Activated CD4-positive, alpha-beta T cell treated with anti-CD3 and anti-CD28 coated beads for 36 hours (primary cell): ENCODE measurements around the gene PIK3CB. TPM values are rescaled to one million over a fixed set of nuclear protein-coding genes. Genes with fewer than 3 reads are reported as not detected.

Experiments
- ATAC-seq: fragments of 200-7000 bp; cut with Tn5 transposase; one replicate; pipeline ENCODE4 v1.10.0; 2021; ENCODE audit warnings: mild to moderate bottlenecking, moderate library complexity
- CTCF ChIA-PET: fragments of 350-600 bp; sonication (Branson Sonifier 250); formaldehyde crosslinking; loops from one replicate; lab custom pipeline; 2021; ENCODE audit warnings: antibody characterized with exemption; lab: Charles Lee
- POLR2A ChIA-PET: fragments of 350-600 bp; sonication (Branson Sonifier 250); formaldehyde crosslinking; loops from one replicate; lab custom pipeline; 2021; ENCODE audit warnings: antibody characterized with exemption, inconsistent platforms; lab: Charles Lee
- DNase-seq: peaks from one replicate; pipeline ENCODE4 v3.0.0-alpha.2; 2020
- H3K27ac Mint-ChIP-seq: one replicate; pipeline ENCODE4 v1.8.0; 2021; ENCODE audit warnings: mixed read lengths
- H3K27me3 Mint-ChIP-seq: one replicate; pipeline ENCODE4 v1.8.0; 2021; ENCODE audit warnings: mixed read lengths
- H3K36me3 Mint-ChIP-seq: one replicate; pipeline ENCODE4 v1.8.0; 2021; ENCODE audit warnings: low read depth, mixed read lengths
- H3K4me1 Mint-ChIP-seq: one replicate; pipeline ENCODE4 v1.8.0; 2021; ENCODE audit warnings: mixed read lengths
- H3K4me3 Mint-ChIP-seq: one replicate; pipeline ENCODE4 v1.8.0; 2021; ENCODE audit warnings: mild to moderate bottlenecking, moderate library complexity, mixed read lengths
- H3K9me3 Mint-ChIP-seq: one replicate; pipeline ENCODE4 v1.8.0; 2021; ENCODE audit warnings: low read depth, mixed read lengths
- intact Hi-C, 2 experiments: fragments of 100-400 bp; cut with DNase I in 1 of 2; cut with micrococcal nuclease in 1 of 2; formaldehyde crosslinking; loops; one replicate each; pipeline versions ENCODE4 v1.14.2 to v1.15.1; 2022 to 2024; cut with DNase I, micrococcal nuclease
- total RNA-seq, 2 experiments: library from RNA; stranded (reverse); gene quantifications; one replicate each; pipeline ENCODE4 v1.2.3, GENCODE V29; 2021

Gene PIK3CB
- total RNA-seq: 10 to 100 TPM; 16.2 to 19.1 TPM

- ChIA-PET CTCF (interaction anchor here (0.9 kb wide), 1 partner anchor 81 kb away, joined by 3 read pairs; no protein-coding TSS in a partner anchor), POLR2A (interaction anchor here (0.6 to 0.7 kb wide), 3 partner anchors 32 to 541 kb away, joined by 3 read pairs; no protein-coding TSS in a partner anchor)
- intact Hi-C loops: loop anchor here (1.0 to 10.0 kb wide), 11 partner anchors 54 to 1972 kb away; partner anchors contain the start of genes CEP70 (in 2 of the 2), ARMC8 (in 1 of the 2), COPB2 (in 1 of the 2) and FAIM (in 1 of the 2)
- H3K4me1 Mint-ChIP-seq: peaks cover 32% of the 10 kb centered on the region
- H3K27me3 Mint-ChIP-seq: no peaks in the 10 kb centered on the region
- DNase-seq (peak; percentile 93), ATAC-seq (peak; percentile 91)
- H3K36me3 Mint-ChIP-seq: peaks cover 20% of the 10 kb centered on the region
- H3K27ac Mint-ChIP-seq: peak within 1 kb of the TSS; percentile 100
- peak within 1 kb of the TSS; percentile 94 for H3K4me3 Mint-ChIP-seq
- no peaks in the 10 kb centered on the region for H3K9me3 Mint-ChIP-seq
These were observed at the start of gene PIK3CB for GRCh38 chr3:138834596-138835396. TSS of gene PIK3CB (minus strand) at chr3:138834928. CDS start at chr3:138759343, 75,585 bp downstream.

GRCh38 chr3:138881233-138881632 is 46.5 kb upstream of the PIK3CB start:
- H3K36me3 Mint-ChIP-seq: no peaks in the 10 kb centered on the region
- peaks cover under 1% of the 10 kb centered on the region for H3K4me1 Mint-ChIP-seq
- H3K4me3 Mint-ChIP-seq: no peak overlapping the region
- POLR2A ChIA-PET: no interaction called here
- ATAC-seq: peak; percentile 42
- intact Hi-C loops: no loop called here
- CTCF ChIA-PET: interaction anchor here (0.7 to 0.9 kb wide), 2 partner anchors 32 to 35 kb away, joined by 3 read pairs; no protein-coding TSS in a partner anchor
- no peak overlapping the region for H3K27ac Mint-ChIP-seq
- H3K27me3 Mint-ChIP-seq: no peaks in the 10 kb centered on the region
- DNase-seq: no peak
- no peaks in the 10 kb centered on the region for H3K9me3 Mint-ChIP-seq

GRCh38 chr3:138879541-138880380 is 45.0 kb upstream of the PIK3CB start:
- Mint-ChIP-seq H3K9me3 (peaks cover 6% of the 10 kb centered on the region), H3K27ac (no peak overlapping the region), H3K4me1 (peaks cover 8% of the 10 kb centered on the region), H3K27me3 (no peaks in the 10 kb centered on the region), H3K36me3 (peaks cover 2% of the 10 kb centered on the region), H3K4me3 (no peak overlapping the region)
- CTCF ChIA-PET: interaction anchor here (0.7 kb wide), 2 partner anchors 29 to 36 kb away, joined by 3 read pairs; no protein-coding TSS in a partner anchor
- POLR2A ChIA-PET: no interaction called here
- no peak for DNase-seq
- no peak for ATAC-seq
- intact Hi-C loops: no loop called here

GRCh38 chr3:138877226-138877625 is 42.5 kb upstream of the PIK3CB start:
- ChIA-PET POLR2A (no interaction called here), CTCF (interaction anchor here (1.1 to 2.7 kb wide), 2 partner anchors 16 to 39 kb away, joined by 3 to 11 read pairs; no protein-coding TSS in a partner anchor)
- Mint-ChIP-seq H3K9me3 (peaks cover 9% of the 10 kb centered on the region), H3K36me3 (peaks cover 2% of the 10 kb centered on the region), H3K27me3 (no peaks in the 10 kb centered on the region), H3K27ac (no peak overlapping the region), H3K4me1 (peaks cover 8% of the 10 kb centered on the region), H3K4me3 (no peak overlapping the region)
- no peak for DNase-seq
- intact Hi-C loops: no loop called here
- ATAC-seq: no peak

- peak; percentile 88 for ATAC-seq
- no peak for DNase-seq
- Mint-ChIP-seq H3K4me1 (peaks cover 8% of the 10 kb centered on the region), H3K36me3 (peaks cover 2% of the 10 kb centered on the region), H3K9me3 (peaks cover 9% of the 10 kb centered on the region), H3K27me3 (no peaks in the 10 kb centered on the region), H3K4me3 (no peak overlapping the region), H3K27ac (peak overlapping the region; percentile 21)
- intact Hi-C loops: no loop called here
- ChIA-PET POLR2A (no interaction called here), CTCF (interaction anchor here (0.5 to 2.7 kb wide), 3 partner anchors 15 to 141 kb away, joined by 3 to 11 read pairs (median 4); no protein-coding TSS in a partner anchor)
These were observed 41.3 kb upstream of the PIK3CB start for GRCh38 chr3:138875754-138876664.

GRCh38 chr3:138875096-138875753 is 40.5 kb upstream of the PIK3CB start:
- DNase-seq: no peak
- intact Hi-C loops: no loop called here
- Mint-ChIP-seq H3K27ac (no peak overlapping the region), H3K9me3 (peaks cover 9% of the 10 kb centered on the region), H3K36me3 (peaks cover 2% of the 10 kb centered on the region), H3K4me3 (no peak overlapping the region), H3K27me3 (no peaks in the 10 kb centered on the region), H3K4me1 (peaks cover 8% of the 10 kb centered on the region)
- CTCF ChIA-PET: interaction anchor here (0.8 to 2.7 kb wide), 2 partner anchors 11 to 41 kb away, joined by 3 to 11 read pairs; no protein-coding TSS in a partner anchor
- POLR2A ChIA-PET: no interaction called here
- no peak for ATAC-seq

- Mint-ChIP-seq H3K4me1 (peaks cover 8% of the 10 kb centered on the region), H3K36me3 (peaks cover 2% of the 10 kb centered on the region), H3K27ac (no peak overlapping the region), H3K4me3 (no peak overlapping the region), H3K9me3 (peaks cover 9% of the 10 kb centered on the region), H3K27me3 (no peaks in the 10 kb centered on the region)
- intact Hi-C loops: no loop called here
- ATAC-seq: no peak
- ChIA-PET CTCF (interaction anchor here (0.7 kb wide), 1 partner anchor 106 kb away, joined by 3 read pairs; no protein-coding TSS in a partner anchor), POLR2A (no interaction called here)
- DNase-seq: no peak
These were observed 38.9 kb upstream of the PIK3CB start for GRCh38 chr3:138873471-138874278.

GRCh38 chr3:138872632-138873031 is 37.9 kb upstream of the PIK3CB start:
- intact Hi-C loops: no loop called here
- H3K4me3 Mint-ChIP-seq: no peak overlapping the region
- ChIA-PET POLR2A (no interaction called here), CTCF (interaction anchor here (0.7 kb wide), 2 partner anchors 20 to 104 kb away, joined by 3 to 4 read pairs; no protein-coding TSS in a partner anchor)
- H3K4me1 Mint-ChIP-seq: peaks cover 8% of the 10 kb centered on the region
- peaks cover 2% of the 10 kb centered on the region for H3K36me3 Mint-ChIP-seq
- no peak for ATAC-seq
- no peaks in the 10 kb centered on the region for H3K27me3 Mint-ChIP-seq
- no peak for DNase-seq
- H3K27ac Mint-ChIP-seq: no peak overlapping the region
- H3K9me3 Mint-ChIP-seq: peaks cover 9% of the 10 kb centered on the region

- H3K9me3 Mint-ChIP-seq: no peaks in the 10 kb centered on the region
- no peaks in the 10 kb centered on the region for H3K36me3 Mint-ChIP-seq
- intact Hi-C loops: no loop called here
- H3K4me1 Mint-ChIP-seq: peaks cover 4% of the 10 kb centered on the region
- no peak overlapping the region for H3K27ac Mint-ChIP-seq
- no peaks in the 10 kb centered on the region for H3K27me3 Mint-ChIP-seq
- no peak for ATAC-seq
- ChIA-PET CTCF (no interaction called here), POLR2A (no interaction called here)
- DNase-seq: no peak
- no peak overlapping the region for H3K4me3 Mint-ChIP-seq
These were observed 33.3 kb upstream of the PIK3CB start for GRCh38 chr3:138867996-138868395.
